Subcutaneous adipose tissue (tissue), 4 donors: ENCODE data around the gene HP1BP3. TPM values are rescaled to one million over a fixed set of nuclear protein-coding genes. Genes with fewer than 3 reads are reported as not detected.

Experiments used
- CTCF ChIP-seq: fragments of 450-650 bp; IDR thresholded peaks from one replicate; pipeline ENCODE4 v1.5.1; 2016; ENCODE audit warnings: low read depth, mild to moderate bottlenecking, control low read depth, antibody characterized with exemption, moderate library complexity
- total RNA-seq, 4 donors: library from RNA; depleted of rRNA; stranded (reverse); fragments of >200 nt; gene quantifications; one replicate each; pipeline ENCODE4 v1.1.0, GENCODE V29; 2016

HP1BP3 gene
- total RNA-seq, 4 donors from 2014 or later = 192 to 273 (median 229) TPM

GRCh38 chr1:20729990-20730689, 57.0 kb downstream of the HP1BP3 start:
- no peak for TF ChIP-seq CTCF

- TF ChIP-seq CTCF = no peak
Observed at GRCh38 chr1:20729155-20729931, 57.8 kb downstream of the HP1BP3 start.

- no peak for TF ChIP-seq CTCF
Observed at GRCh38 chr1:20728371-20729154, 58.5 kb downstream of the HP1BP3 start.

GRCh38 chr1:20727746-20728316, 59.3 kb downstream of the HP1BP3 start:
- no peak for TF ChIP-seq CTCF

GRCh38 chr1:20726932-20727745, 60.0 kb downstream of the HP1BP3 start:
- TF ChIP-seq CTCF = no peak

GRCh38 chr1:20726118-20726911, 60.8 kb downstream of the HP1BP3 start:
- no peak for TF ChIP-seq CTCF
